Ascending aorta (tissue), 2 donors: ENCODE data around the gene SERPINA6. TPM values are rescaled to one million over a fixed set of nuclear protein-coding genes. Genes with fewer than 3 reads are reported as not detected.
"Not testable (repeated sequence)": the region's sequence is repeated elsewhere in the genome, so short reads cannot be mapped to it uniquely, and the experiment has no call there.

Experiments used
- DNase-seq, 2 donors: peaks; one replicate each; pipeline ENCODE4 v3.0.0-alpha.2; 2019; ENCODE audit warnings: low spot score in 2 of 2
- H3K27ac ChIP-seq, 2 donors: fragments of 200-600 bp; sonication (generic); one replicate each; pipeline ENCODE4 v1.5.1; 2016 to 2017; ENCODE audit warnings: mild to moderate bottlenecking in 1 of 2
- H3K27me3 ChIP-seq: fragments of 200-600 bp; sonication (generic); one replicate; pipeline ENCODE4 v1.5.1; 2017
- H3K36me3 ChIP-seq, 2 donors: fragments of 200-600 bp; sonication (generic); one replicate each; pipeline ENCODE4 v1.5.1; 2016
- H3K4me1 ChIP-seq, 2 donors: fragments of 200-600 bp; sonication (generic); one replicate each; pipeline ENCODE4 v1.5.1; 2016 to 2017; ENCODE audit warnings: mild to moderate bottlenecking in 1 of 2
- H3K4me3 ChIP-seq, 2 donors: fragments of 200-600 bp; sonication (generic); one replicate each; pipeline ENCODE4 v1.5.1; 2016 to 2017; ENCODE audit warnings: mild to moderate bottlenecking in 1 of 2
- H3K9me3 ChIP-seq, 2 donors: fragments of 200-600 bp; sonication (generic); one replicate each; pipeline ENCODE4 v1.5.1; 2016
- intact Hi-C: fragments of 100-400 bp; cut with DNase I; formaldehyde crosslinking; loops from one replicate; pipeline ENCODE4 v1.15.1; 2023
- total RNA-seq: library from RNA; depleted of rRNA; stranded (reverse); fragments of >200 nt; gene quantifications from one replicate; pipeline ENCODE4 v1.1.0, GENCODE V29; 2016
- TF ChIP-seq, protein P1 (sequence below), 3 experiments: fragments of 200-600 bp in 2 of 3; fragments of 450-650 bp in 1 of 3; sonication (generic) in 2 of 3; IDR thresholded peaks; one replicate each; pipeline ENCODE4 v1.5.1; 2016 to 2019; ENCODE audit warnings: antibody characterized with exemption in 3 of 3, mild to moderate bottlenecking in 1 of 3, moderate library complexity in 1 of 3

Gene SERPINA6
- total RNA-seq, 1 donor from 2014 or later: not detected

DNA sequence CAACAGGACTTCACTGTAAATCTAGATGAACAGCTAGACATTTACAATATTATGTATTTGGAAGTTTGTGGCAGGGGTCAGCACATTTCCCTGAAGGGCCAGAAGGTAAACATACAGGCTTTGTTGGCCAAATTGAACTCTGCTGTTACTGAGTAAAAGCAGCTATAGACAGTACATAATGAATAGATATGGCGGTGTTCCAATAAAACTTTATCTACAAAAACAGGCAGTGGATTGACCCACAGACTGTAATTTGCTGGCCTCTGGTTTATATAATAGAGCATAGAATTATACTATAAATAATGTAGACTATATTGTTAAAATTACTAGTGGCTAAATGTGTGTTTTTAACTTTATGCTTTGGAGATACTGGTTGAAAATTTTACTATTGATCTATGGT is 55.8 kb downstream of the SERPINA6 start:
- H3K36me3 ChIP-seq: no peaks in the 10 kb centered on the region
- no peak for DNase-seq
- no peak overlapping the region for H3K4me3 ChIP-seq
- H3K27ac ChIP-seq: no peak overlapping the region
- H3K4me1 ChIP-seq: no peaks in the 10 kb centered on the region
- intact Hi-C loops: no loop called here
- peaks cover 0 to 4% of the 10 kb centered on the region in 2 donors for H3K9me3 ChIP-seq
- H3K27me3 ChIP-seq: no peaks in the 10 kb centered on the region
- TF ChIP-seq, protein P1, sequence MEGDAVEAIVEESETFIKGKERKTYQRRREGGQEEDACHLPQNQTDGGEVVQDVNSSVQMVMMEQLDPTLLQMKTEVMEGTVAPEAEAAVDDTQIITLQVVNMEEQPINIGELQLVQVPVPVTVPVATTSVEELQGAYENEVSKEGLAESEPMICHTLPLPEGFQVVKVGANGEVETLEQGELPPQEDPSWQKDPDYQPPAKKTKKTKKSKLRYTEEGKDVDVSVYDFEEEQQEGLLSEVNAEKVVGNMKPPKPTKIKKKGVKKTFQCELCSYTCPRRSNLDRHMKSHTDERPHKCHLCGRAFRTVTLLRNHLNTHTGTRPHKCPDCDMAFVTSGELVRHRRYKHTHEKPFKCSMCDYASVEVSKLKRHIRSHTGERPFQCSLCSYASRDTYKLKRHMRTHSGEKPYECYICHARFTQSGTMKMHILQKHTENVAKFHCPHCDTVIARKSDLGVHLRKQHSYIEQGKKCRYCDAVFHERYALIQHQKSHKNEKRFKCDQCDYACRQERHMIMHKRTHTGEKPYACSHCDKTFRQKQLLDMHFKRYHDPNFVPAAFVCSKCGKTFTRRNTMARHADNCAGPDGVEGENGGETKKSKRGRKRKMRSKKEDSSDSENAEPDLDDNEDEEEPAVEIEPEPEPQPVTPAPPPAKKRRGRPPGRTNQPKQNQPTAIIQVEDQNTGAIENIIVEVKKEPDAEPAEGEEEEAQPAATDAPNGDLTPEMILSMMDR (IDR thresholded peaks at IDR 0.05): no peak

DNA sequence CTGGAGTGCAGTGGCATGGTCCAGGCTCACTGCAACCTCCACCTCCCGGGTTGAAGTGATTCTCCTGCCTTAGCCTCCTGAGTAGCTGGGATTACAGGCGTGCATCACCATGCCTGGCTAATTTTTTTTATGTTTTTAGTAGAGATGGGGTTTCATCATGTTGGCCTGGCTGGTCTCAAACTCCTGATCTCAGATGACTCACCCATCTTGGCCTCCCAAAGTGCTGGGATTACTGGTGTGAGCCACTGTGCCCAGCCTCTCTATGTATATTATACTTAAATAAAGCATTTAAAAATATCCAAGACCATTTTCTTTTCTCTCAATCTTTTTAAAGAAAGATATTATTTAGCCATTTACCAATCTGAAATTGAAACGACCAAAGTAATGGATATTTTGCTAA is 58.9 kb downstream of the SERPINA6 start:
- H3K27ac ChIP-seq, H3K4me3 ChIP-seq, DNase-seq, H3K9me3 ChIP-seq, H3K36me3 ChIP-seq, H3K27me3 ChIP-seq, intact Hi-C loops, H3K4me1 ChIP-seq: not testable (repeated sequence)

Other genes starting within 250 kb of the SERPINA6 start
- 104 TPM for gene DDX24, start 242.1 kb downstream of the SERPINA6 start, total RNA-seq
- gene IFI27L1, start 242.0 kb downstream of the SERPINA6 start, total RNA-seq: not detected
- gene IFI27, start 212.6 kb downstream of the SERPINA6 start, total RNA-seq: 209 TPM
- 36.0 TPM for gene IFI27L2, start 193.7 kb downstream of the SERPINA6 start, total RNA-seq
- gene PPP4R4, start 149.0 kb downstream of the SERPINA6 start, total RNA-seq: not detected
- not detected for gene SERPINA10, start 30.1 kb downstream of the SERPINA6 start, total RNA-seq
- not detected for gene SERPINA2, start 43.4 kb upstream of the SERPINA6 start, total RNA-seq
- 34.3 TPM for gene SERPINA1, start 65.3 kb upstream of the SERPINA6 start, total RNA-seq
- gene SERPINA11, start 129.5 kb upstream of the SERPINA6 start, total RNA-seq: not detected
- gene SERPINA9, start 152.9 kb upstream of the SERPINA6 start, total RNA-seq: not detected
- gene SERPINA12, start 186.1 kb upstream of the SERPINA6 start, total RNA-seq: not detected
- gene SERPINA4, start 238.1 kb upstream of the SERPINA6 start, total RNA-seq: not detected